HepG2 (cell line): ENCODE results near the gene ARHGAP31. TPM values are rescaled to one million over a fixed set of nuclear protein-coding genes. Genes with fewer than 3 reads are reported as not detected.

Experiments
- ATAC-seq: fragments of 200-7000 bp; cut with Tn5 transposase; 3 replicates; pipeline ENCODE4 v1.9.1; 2020; ENCODE audit warnings: mild to moderate bottlenecking, moderate library complexity
- BruUV-seq: library from RNA; stranded (reverse); fragments of 400-500 nt; replicated peaks from 2 replicates; lab custom pipeline; 2021; lab: Mats Ljungman, UMichigan
- CTCF ChIA-PET: fragments of 300-600 bp; formaldehyde crosslinking; extraction: SDS; loops from one replicate; lab custom pipeline; 2021; ENCODE audit warnings: low total read pairs, inconsistent platforms, low intra/inter-chr PET ratio; lab: Yijun Ruan, JAX
- POLR2A ChIA-PET: fragments of 350-600 bp; sonication (Branson Sonifier 250); formaldehyde crosslinking; loops from one replicate; lab custom pipeline; 2020; ENCODE audit warnings: antibody characterized with exemption, inconsistent platforms; lab: Yijun Ruan, JAX
- DNase-seq: peaks from one replicate; pipeline ENCODE4 v3.0.0-alpha.2; 2015; ENCODE audit warnings: low spot score
- FAIRE-seq: peaks from 3 replicates; lab custom pipeline; 2011; peaks lifted over from hg19 to GRCh38; lab: Jason Lieb, UNC
- H2AFZ ChIP-seq: one replicate; pipeline ENCODE4 v1.6.1; 2011; ENCODE audit warnings: low read length, inconsistent platforms
- H3K27ac ChIP-seq: fragments of 300-600 bp; 3 replicates; pipeline ENCODE4 v1.8.0; 2011; ENCODE audit warnings: mixed run types, mild to moderate bottlenecking, mixed read lengths, low read length, inconsistent platforms; ENCODE audit not compliant: insufficient read depth; ENCODE audit errors: extremely low read length
- H3K27me3 ChIP-seq, 2 experiments: fragments of 200-600 bp in 1 of 2; 2 replicates in 1 of 2; 3 replicates in 1 of 2; pipeline versions ENCODE4 v1.6.0 to v1.8.0; 2011; ENCODE audit warnings: low read length in 2 of 2, mild to moderate bottlenecking in 2 of 2, moderate library complexity in 2 of 2, inconsistent platforms in 1 of 2; ENCODE audit not compliant: insufficient read depth in 2 of 2, control insufficient read depth in 1 of 2
- H3K36me3 ChIP-seq, 2 experiments: fragments of 200-600 bp in 1 of 2; replicated peaks in 1 of 2; 2 replicates in 1 of 2; 3 replicates in 1 of 2; pipeline versions ENCODE4 v1.5.1 to v1.8.0; 2011; ENCODE audit warnings: low read length in 2 of 2, inconsistent platforms in 1 of 2; ENCODE audit not compliant: insufficient read depth in 2 of 2, control insufficient read depth in 1 of 2
- H3K4me1 ChIP-seq: 2 replicates; pipeline ENCODE4 v1.5.1; 2012; ENCODE audit warnings: low read length, inconsistent platforms; ENCODE audit not compliant: insufficient read depth
- H3K4me2 ChIP-seq: 2 replicates; pipeline ENCODE4 v1.6.0; 2011; ENCODE audit warnings: low read depth, low read length, inconsistent platforms
- H3K4me3 ChIP-seq, 3 experiments: fragments of 200-600 bp in 1 of 3; sonication (generic), shearing (Covaris generic) in 1 of 3; replicated peaks in 1 of 3; 2 replicates each; pipeline ENCODE4 v1.5.1; 2011 to 2016; ENCODE audit warnings: low read length in 3 of 3, inconsistent platforms in 2 of 3, low read depth in 2 of 3, mild to moderate bottlenecking in 2 of 3, control low read depth in 1 of 3, mixed read lengths in 1 of 3; ENCODE audit not compliant: insufficient read depth in 1 of 3
- H3K79me2 ChIP-seq: one replicate; pipeline ENCODE4 v1.6.1; 2011; ENCODE audit warnings: low read length, inconsistent platforms; ENCODE audit not compliant: insufficient read depth
- H3K9ac ChIP-seq: 2 replicates; pipeline ENCODE4 v1.6.0; 2011; ENCODE audit warnings: mild to moderate bottlenecking, low read depth, low read length, inconsistent platforms; ENCODE audit not compliant: insufficient read depth
- H3K9me3 ChIP-seq: 2 replicates; pipeline ENCODE4 v1.5.1; 2012; ENCODE audit warnings: mild to moderate bottlenecking, low read length
- H4K20me1 ChIP-seq: 2 replicates; pipeline ENCODE4 v1.6.0; 2011; ENCODE audit warnings: inconsistent platforms, mild to moderate bottlenecking, low read length, moderate library complexity; ENCODE audit not compliant: insufficient read depth
- GABPA ChIP-seq, 2 experiments: IDR thresholded peaks; 2 replicates each; pipeline ENCODE4 v1.6.1; 2011 to 2016; ENCODE audit warnings: low read depth in 2 of 2, low read length in 1 of 2, missing biosample characterization in 1 of 2, missing genetic modification characterization in 1 of 2
- REL ChIP-seq: sonication (generic); formaldehyde crosslinking; conservative IDR thresholded peaks from 2 replicates; pipeline ENCODE4 v1.8.0; 2022; ENCODE audit warnings: mild to moderate bottlenecking, missing genetic modification reagents, moderate library complexity
- SALL2 ChIP-seq: sonication (generic); formaldehyde crosslinking; IDR thresholded peaks from 2 replicates; pipeline ENCODE4 v1.8.1; 2023; ENCODE audit warnings: mild to moderate bottlenecking, missing genetic modification reagents, inconsistent platforms
- SRSF4 ChIP-seq: fragments of 200-400 bp; formaldehyde crosslinking; IDR thresholded peaks from one replicate; pipeline ENCODE4 v1.6.1; 2018; ENCODE audit warnings: mild to moderate bottlenecking, low read depth, low read length, moderate library complexity; ENCODE audit not compliant: poor library complexity, severe bottlenecking
- ZBTB7A ChIP-seq: sonication (generic); formaldehyde crosslinking; IDR thresholded peaks from 2 replicates; pipeline ENCODE4 v1.8.0; 2022; ENCODE audit warnings: mild to moderate bottlenecking, missing genetic modification reagents
- ZBTB7B ChIP-seq: sonication (generic); formaldehyde crosslinking; IDR thresholded peaks from 2 replicates; pipeline ENCODE4 v1.4.0; 2020; ENCODE audit warnings: missing genetic modification reagents
- ZNF333 ChIP-seq: sonication (generic); formaldehyde crosslinking; IDR thresholded peaks from 2 replicates; pipeline ENCODE4 v1.4.0; 2020; ENCODE audit warnings: mild to moderate bottlenecking, missing genetic modification reagents, borderline replicate concordance
- ZNF567 ChIP-seq: sonication (generic); formaldehyde crosslinking; IDR thresholded peaks from 2 replicates; pipeline ENCODE4 v1.8.1; 2023; ENCODE audit warnings: mild to moderate bottlenecking, missing genetic modification reagents, borderline replicate concordance
- ZSCAN21 ChIP-seq: sonication (generic); formaldehyde crosslinking; IDR thresholded peaks from 2 replicates; pipeline ENCODE4 v1.8.0; 2022; ENCODE audit warnings: mild to moderate bottlenecking, missing genetic modification reagents, moderate library complexity, borderline replicate concordance
- WGBS: methylation state at CpG from one replicate; pipeline ENCODE4 v1.1.6; 2017; ENCODE audit warnings: low lambda C conversion rate; 5-methylcytosine and 5-hydroxymethylcytosine counted together
- in situ Hi-C: cut with HindIII; loops from 2 replicates; pipeline ENCODE4 v1.10.0; 2017; ENCODE audit warnings: low pct_unique_long_range_greater_than_20kb; ENCODE audit not compliant: extremely low pct_ligation_motif_present
- intact Hi-C: fragments of 100-400 bp; cut with micrococcal nuclease; formaldehyde crosslinking; loops from one replicate; pipeline ENCODE4 v1.10.0; 2022; ENCODE audit not compliant: unreplicated experiment
- polyA plus RNA-seq, 8 experiments: library from polyadenylated mRNA; depleted of rRNA in 3 of 8; stranded (reverse) in 7 of 8; unstranded in 1 of 8; fragments of >200 nt; fragmentation: Illumina TruSeq in 4 of 8; extraction: Trizol in 4 of 8; gene quantifications; 2 replicates each; pipeline versions ENCODE4 v1.2.1 to v1.2.3, GENCODE V29; 2011 to 2016; ENCODE audit warnings: low read depth in 4 of 8, missing spikeins in 1 of 8, mixed read lengths in 1 of 8; ENCODE audit not compliant: insufficient read depth in 1 of 8
- total RNA-seq, 5 experiments: library from RNA; depleted of rRNA; stranded (reverse); fragments of >200 nt; fragmentation: Illumina TruSeq; extraction: Trizol; gene quantifications; 2 replicates each; pipeline ENCODE4 v1.2.3, GENCODE V29; 2016; ENCODE audit warnings: low read depth in 1 of 5
- TF ChIP-seq, protein P1 (sequence below), 2 experiments: IDR thresholded peaks; 2 replicates each; pipeline ENCODE4 v1.6.1; 2011 to 2012; ENCODE audit warnings: low read length in 2 of 2, borderline replicate concordance in 1 of 2, low read depth in 1 of 2, mild to moderate bottlenecking in 1 of 2, moderate library complexity in 1 of 2
- TF ChIP-seq, protein P2 (sequence below): IDR thresholded peaks from 2 replicates; pipeline ENCODE4 v1.6.1; 2016; ENCODE audit warnings: missing genetic modification reagents, missing compliant biosample characterization
- TF ChIP-seq, protein P3 (sequence below): IDR thresholded peaks from 2 replicates; pipeline ENCODE4 v1.6.1; 2016; ENCODE audit warnings: mild to moderate bottlenecking, missing biosample characterization, missing genetic modification reagents
- TF ChIP-seq, protein P4 (sequence below): sonication (generic); formaldehyde crosslinking; IDR thresholded peaks from 2 replicates; pipeline ENCODE4 v1.9.0; 2021; ENCODE audit warnings: missing genetic modification reagents, mild to moderate bottlenecking, borderline replicate concordance
- TF ChIP-seq, protein P5 (sequence below): sonication (generic); formaldehyde crosslinking; IDR thresholded peaks from 2 replicates; pipeline ENCODE4 v1.5.0; 2020; ENCODE audit warnings: mild to moderate bottlenecking, missing genetic modification reagents, moderate library complexity

ARHGAP31 gene
- total and polyA plus RNA-seq, 2 of the 13 experiments (the other 11 are each of a cell fraction or from before 2014, with no cell fraction given) = not detected

DNA sequence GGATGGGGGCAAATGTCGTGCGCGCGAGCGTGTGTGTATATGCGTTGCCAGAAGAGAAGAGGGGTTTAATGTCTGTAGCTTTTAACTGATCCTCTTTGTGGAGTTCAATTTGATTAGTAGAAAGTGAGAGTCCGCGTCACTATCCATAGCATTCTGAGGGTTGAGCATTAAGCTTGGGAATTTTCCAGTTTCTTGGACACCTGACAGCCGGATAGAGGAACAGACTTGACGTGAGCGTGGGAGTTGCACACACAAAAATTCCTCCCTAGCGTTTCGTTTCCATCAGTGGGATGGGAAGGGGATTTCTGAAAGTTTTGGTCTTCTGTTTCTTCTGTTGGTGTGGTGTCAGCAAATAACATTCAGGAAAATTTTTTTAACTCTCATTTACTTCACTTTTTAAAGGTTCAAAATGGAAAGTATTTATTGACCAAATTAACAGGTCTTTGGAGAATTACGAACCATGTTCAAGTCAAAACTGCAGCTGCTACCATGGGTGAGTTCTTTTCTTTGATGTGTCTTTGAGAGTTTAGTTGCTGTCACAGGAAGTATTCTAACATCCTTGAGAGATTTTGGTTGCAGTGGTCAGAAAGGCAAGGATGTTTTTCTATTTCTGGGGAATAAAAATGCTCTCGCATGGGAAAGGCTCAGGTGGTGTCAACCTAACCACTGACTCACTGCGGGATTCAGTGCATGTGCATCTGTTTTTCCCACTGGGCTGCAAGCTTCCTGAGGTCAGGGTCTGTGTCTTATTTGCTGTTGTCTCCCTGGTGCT, 175.4 kb downstream of the ARHGAP31 start:
- in situ Hi-C loops = no loop called here
- H3K4me1 ChIP-seq = peaks cover 28% of the 10 kb centered on the region
- no peak for FAIRE-seq
- TF ChIP-seq, protein P1, sequence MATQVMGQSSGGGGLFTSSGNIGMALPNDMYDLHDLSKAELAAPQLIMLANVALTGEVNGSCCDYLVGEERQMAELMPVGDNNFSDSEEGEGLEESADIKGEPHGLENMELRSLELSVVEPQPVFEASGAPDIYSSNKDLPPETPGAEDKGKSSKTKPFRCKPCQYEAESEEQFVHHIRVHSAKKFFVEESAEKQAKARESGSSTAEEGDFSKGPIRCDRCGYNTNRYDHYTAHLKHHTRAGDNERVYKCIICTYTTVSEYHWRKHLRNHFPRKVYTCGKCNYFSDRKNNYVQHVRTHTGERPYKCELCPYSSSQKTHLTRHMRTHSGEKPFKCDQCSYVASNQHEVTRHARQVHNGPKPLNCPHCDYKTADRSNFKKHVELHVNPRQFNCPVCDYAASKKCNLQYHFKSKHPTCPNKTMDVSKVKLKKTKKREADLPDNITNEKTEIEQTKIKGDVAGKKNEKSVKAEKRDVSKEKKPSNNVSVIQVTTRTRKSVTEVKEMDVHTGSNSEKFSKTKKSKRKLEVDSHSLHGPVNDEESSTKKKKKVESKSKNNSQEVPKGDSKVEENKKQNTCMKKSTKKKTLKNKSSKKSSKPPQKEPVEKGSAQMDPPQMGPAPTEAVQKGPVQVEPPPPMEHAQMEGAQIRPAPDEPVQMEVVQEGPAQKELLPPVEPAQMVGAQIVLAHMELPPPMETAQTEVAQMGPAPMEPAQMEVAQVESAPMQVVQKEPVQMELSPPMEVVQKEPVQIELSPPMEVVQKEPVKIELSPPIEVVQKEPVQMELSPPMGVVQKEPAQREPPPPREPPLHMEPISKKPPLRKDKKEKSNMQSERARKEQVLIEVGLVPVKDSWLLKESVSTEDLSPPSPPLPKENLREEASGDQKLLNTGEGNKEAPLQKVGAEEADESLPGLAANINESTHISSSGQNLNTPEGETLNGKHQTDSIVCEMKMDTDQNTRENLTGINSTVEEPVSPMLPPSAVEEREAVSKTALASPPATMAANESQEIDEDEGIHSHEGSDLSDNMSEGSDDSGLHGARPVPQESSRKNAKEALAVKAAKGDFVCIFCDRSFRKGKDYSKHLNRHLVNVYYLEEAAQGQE (IDR thresholded peaks at IDR 0.05; ENCODE audit: borderline replicate concordance in 1 of 2, low read depth in 1 of 2, low read length in 2 of 2) = no peak
- TF ChIP-seq, protein P2, sequence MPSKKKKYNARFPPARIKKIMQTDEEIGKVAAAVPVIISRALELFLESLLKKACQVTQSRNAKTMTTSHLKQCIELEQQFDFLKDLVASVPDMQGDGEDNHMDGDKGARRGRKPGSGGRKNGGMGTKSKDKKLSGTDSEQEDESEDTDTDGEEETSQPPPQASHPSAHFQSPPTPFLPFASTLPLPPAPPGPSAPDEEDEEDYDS (CRISPR knock-in tag) = no peak
- TF ChIP-seq ZBTB7B (CRISPR knock-in tag) (0 out of 2 replicates have a peak, but pooled peaks have one; percentile 10), REL (no peak), ZBTB7A (0 out of 2 replicates have a peak, but pooled peaks have one; percentile 5), ZSCAN21 (CRISPR knock-in tag) (no peak), ZNF333 (no peak), ZNF567 (CRISPR knock-in tag) (no peak), SRSF4 (no peak), GABPA (IDR thresholded peaks at IDR 0.05; ENCODE audit: low read depth, low read length) (no peak), GABPA (CRISPR knock-in tag; IDR thresholded peaks at IDR 0.05; ENCODE audit: low read depth) (no peak), SALL2 (0 out of 2 replicates have a peak, but pooled peaks have one; percentile 13)
- TF ChIP-seq, protein P3, sequence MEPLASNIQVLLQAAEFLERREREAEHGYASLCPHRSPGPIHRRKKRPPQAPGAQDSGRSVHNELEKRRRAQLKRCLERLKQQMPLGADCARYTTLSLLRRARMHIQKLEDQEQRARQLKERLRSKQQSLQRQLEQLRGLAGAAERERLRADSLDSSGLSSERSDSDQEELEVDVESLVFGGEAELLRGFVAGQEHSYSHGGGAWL (CRISPR knock-in tag) = no peak
- TF ChIP-seq, protein P4, sequence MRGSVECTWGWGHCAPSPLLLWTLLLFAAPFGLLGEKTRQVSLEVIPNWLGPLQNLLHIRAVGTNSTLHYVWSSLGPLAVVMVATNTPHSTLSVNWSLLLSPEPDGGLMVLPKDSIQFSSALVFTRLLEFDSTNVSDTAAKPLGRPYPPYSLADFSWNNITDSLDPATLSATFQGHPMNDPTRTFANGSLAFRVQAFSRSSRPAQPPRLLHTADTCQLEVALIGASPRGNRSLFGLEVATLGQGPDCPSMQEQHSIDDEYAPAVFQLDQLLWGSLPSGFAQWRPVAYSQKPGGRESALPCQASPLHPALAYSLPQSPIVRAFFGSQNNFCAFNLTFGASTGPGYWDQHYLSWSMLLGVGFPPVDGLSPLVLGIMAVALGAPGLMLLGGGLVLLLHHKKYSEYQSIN (CRISPR knock-in tag) = no peak
- TF ChIP-seq, protein P5, sequence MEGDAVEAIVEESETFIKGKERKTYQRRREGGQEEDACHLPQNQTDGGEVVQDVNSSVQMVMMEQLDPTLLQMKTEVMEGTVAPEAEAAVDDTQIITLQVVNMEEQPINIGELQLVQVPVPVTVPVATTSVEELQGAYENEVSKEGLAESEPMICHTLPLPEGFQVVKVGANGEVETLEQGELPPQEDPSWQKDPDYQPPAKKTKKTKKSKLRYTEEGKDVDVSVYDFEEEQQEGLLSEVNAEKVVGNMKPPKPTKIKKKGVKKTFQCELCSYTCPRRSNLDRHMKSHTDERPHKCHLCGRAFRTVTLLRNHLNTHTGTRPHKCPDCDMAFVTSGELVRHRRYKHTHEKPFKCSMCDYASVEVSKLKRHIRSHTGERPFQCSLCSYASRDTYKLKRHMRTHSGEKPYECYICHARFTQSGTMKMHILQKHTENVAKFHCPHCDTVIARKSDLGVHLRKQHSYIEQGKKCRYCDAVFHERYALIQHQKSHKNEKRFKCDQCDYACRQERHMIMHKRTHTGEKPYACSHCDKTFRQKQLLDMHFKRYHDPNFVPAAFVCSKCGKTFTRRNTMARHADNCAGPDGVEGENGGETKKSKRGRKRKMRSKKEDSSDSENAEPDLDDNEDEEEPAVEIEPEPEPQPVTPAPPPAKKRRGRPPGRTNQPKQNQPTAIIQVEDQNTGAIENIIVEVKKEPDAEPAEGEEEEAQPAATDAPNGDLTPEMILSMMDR = no peak

More for the DNA sequence above, 175.4 kb downstream of the ARHGAP31 start:
- Histone ChIP-seq H4K20me1 (no peaks in the 10 kb centered on the region), H3K79me2 (peaks cover 8% of the 10 kb centered on the region), H3K4me2 (peak overlapping the region; percentile 99), H3K36me3 (peaks cover 9 to 11% of the 10 kb centered on the region in 2 experiments; a peak in 4 of 5 replicates), H3K27ac (peak overlapping the region; percentile 75), H3K9ac (peak overlapping the region; percentile 87), H3K4me3 (peak overlapping the region; percentile 79 to 93 (median 92)), H3K27me3 (no peaks in the 10 kb centered on the region; a peak in 1 of 5 replicates), H2AFZ (peak overlapping the region; percentile 95), H3K9me3 (no peaks in the 10 kb centered on the region)
- ATAC-seq = no peak
- intact Hi-C loops = loop anchor here (1.0 to 2.0 kb wide), 2 partner anchors 29 to 211 kb away; partner anchors contain the start of gene TIMMDC1
- BruUV-seq = no TSS peak
- CTCF ChIA-PET = no interaction called here
- POLR2A ChIA-PET = interaction anchor here (1.0 to 2.2 kb wide), 2 partner anchors 25 to 29 kb away, joined by 3 to 37 read pairs; partner anchors contain the start of gene TIMMDC1
- 13% methylated on average over 16 of the region's 16 CpGs for WGBS
- no peak for DNase-seq
